Esophagus muscularis mucosa (tissue), 3 donors: Measurements from ENCODE around the gene ULK2.

Experiments
- CTCF ChIP-seq, 3 experiments: fragments of 200-600 bp in 2 of 3; fragments of 450-650 bp in 1 of 3; sonication (generic) in 2 of 3; IDR thresholded peaks; one replicate each; pipeline ENCODE4 v1.5.1; 2017 to 2019; ENCODE audit warnings: antibody characterized with exemption in 3 of 3, mild to moderate bottlenecking in 2 of 3, moderate library complexity in 1 of 3
- POLR2AphosphoS5 ChIP-seq, 2 donors: sonication (generic); formaldehyde crosslinking; IDR thresholded peaks; one replicate each; pipeline ENCODE4 v1.6.1; 2017; ENCODE audit warnings: antibody characterized with exemption in 2 of 2

GRCh38 chr17:19785854-19786253, 81.9 kb downstream of the ULK2 start:
- no peak for TF ChIP-seq CTCF (IDR thresholded peaks at IDR 0.05)
- TF ChIP-seq POLR2AphosphoS5 (IDR thresholded peaks at IDR 0.05), result no peak
